ENCODE results near the gene ANKRD37. TPM values are rescaled to one million over a fixed set of nuclear protein-coding genes. Genes with fewer than 3 reads are reported as not detected.

Gene ANKRD37
- total RNA-seq, 4 donors from 2014 or later, result 8.0 to 20.4 (median 10.9) TPM

- H3K9me3 ChIP-seq, result no peaks in the 10 kb centered on the region
- no peak overlapping the region for H3K4me3 ChIP-seq
- 90% methylated on average over 1 of the region's 1 CpG for WGBS
- H3K4me1 ChIP-seq, result peaks cover 15% of the 10 kb centered on the region
- TF ChIP-seq CTCF (IDR thresholded peaks at IDR 0.05), result no peak
- TF ChIP-seq POLR2AphosphoS5 (IDR thresholded peaks at IDR 0.05), result no peak
- no peak for TF ChIP-seq EP300 (IDR thresholded peaks at IDR 0.05)
- TF ChIP-seq POLR2A (IDR thresholded peaks at IDR 0.05), result no peak
- no peaks in the 10 kb centered on the region for H3K27me3 ChIP-seq
- H3K36me3 ChIP-seq, result no peaks in the 10 kb centered on the region
- no peak overlapping the region for H3K27ac ChIP-seq
- DNase-seq (ENCODE audit: low spot score in 2 of 2), result no peak
These were observed 4.5 kb upstream of the ANKRD37 start for GRCh38 chr4:185392156-185392555.

- WGBS, result 25% methylated on average over 12 of the region's 12 CpGs
- Histone ChIP-seq H3K9me3 (no peaks in the 10 kb centered on the region), H3K4me3 (peak overlapping the region; percentile 87), H3K27ac (peak overlapping the region; percentile 99), H3K36me3 (peaks cover 3% of the 10 kb centered on the region), H3K4me1 (peaks cover 39% of the 10 kb centered on the region), H3K27me3 (no peaks in the 10 kb centered on the region)
- no peak for DNase-seq (ENCODE audit: low spot score in 2 of 2)
- no peak for TF ChIP-seq POLR2AphosphoS5 (IDR thresholded peaks at IDR 0.05)
- no peak for TF ChIP-seq EP300 (IDR thresholded peaks at IDR 0.05)
- TF ChIP-seq POLR2A (IDR thresholded peaks at IDR 0.05), result no peak
- TF ChIP-seq CTCF (IDR thresholded peaks at IDR 0.05), result no peak
These were observed 1.9 kb upstream of the ANKRD37 start for GRCh38 chr4:185394568-185395237.

- H3K4me1 ChIP-seq, result peaks cover 43% of the 10 kb centered on the region
- H3K36me3 ChIP-seq, result peaks cover 3% of the 10 kb centered on the region
- H3K9me3 ChIP-seq, result no peaks in the 10 kb centered on the region
- 4% methylated on average over 12 of the region's 12 CpGs for WGBS
- TF ChIP-seq EP300 (IDR thresholded peaks at IDR 0.05) (no peak), POLR2A (IDR thresholded peaks at IDR 0.05) (no peak), CTCF (IDR thresholded peaks at IDR 0.05) (no peak), POLR2AphosphoS5 (IDR thresholded peaks at IDR 0.05) (no peak)
- H3K27me3 ChIP-seq, result no peaks in the 10 kb centered on the region
- peak within 1 kb of the TSS; percentile 99 for H3K27ac ChIP-seq
- peak within 1 kb of the TSS; percentile 87 for H3K4me3 ChIP-seq
- DNase-seq (ENCODE audit: low spot score in 2 of 2), result no peak
These were observed 1.2 kb upstream of the ANKRD37 start, which contains the start of gene LRP2BP for GRCh38 chr4:185395238-185395955. Gene LRP2BP (minus strand): TSS chr4:185395924. CDS start chr4:185378186, 17,738 bp downstream.

- no peaks in the 10 kb centered on the region for H3K9me3 ChIP-seq
- under 1% methylated on average over 37 of the region's 98 CpGs for WGBS
- peak overlapping the region; percentile 99 for H3K27ac ChIP-seq
- peak overlapping the region; percentile 87 for H3K4me3 ChIP-seq
- peak; percentile 97 to 98 for DNase-seq (ENCODE audit: low spot score in 2 of 2)
- H3K27me3 ChIP-seq, result no peaks in the 10 kb centered on the region
- TF ChIP-seq EP300 (IDR thresholded peaks at IDR 0.05) (no peak), POLR2A (IDR thresholded peaks at IDR 0.05) (peak; percentile 29 to 64), POLR2AphosphoS5 (IDR thresholded peaks at IDR 0.05) (peak in 2 of 3 donors; percentile 40 to 87), CTCF (IDR thresholded peaks at IDR 0.05) (no peak)
- H3K4me1 ChIP-seq, result peaks cover 43% of the 10 kb centered on the region
- H3K36me3 ChIP-seq, result peaks cover 10% of the 10 kb centered on the region
These were observed 501 bp upstream of the ANKRD37 start for GRCh38 chr4:185395956-185396723.
